ENCODE data around the gene PCNP.
"Not testable (repeated sequence)": the region's sequence is repeated elsewhere in the genome, so short reads cannot be mapped to it uniquely, and the experiment has no call there.

- not testable (repeated sequence) for TF ChIP-seq ZNF707, ZNF513 (tag by site-specific recombination; IDR thresholded peaks at IDR 0.05)
Observed at GRCh38 chr3:101553381-101553780, 20.6 kb upstream of the PCNP start.
